Breast epithelium (tissue), 3 donors: ENCODE measurements around the gene ZNF618.

Experiments used
- POLR2A ChIP-seq: fragments of 450-650 bp; IDR thresholded peaks from one replicate; pipeline ENCODE4 v1.6.1; 2016; ENCODE audit warnings: antibody characterized with exemption, mild to moderate bottlenecking, moderate library complexity
- TF ChIP-seq, protein P1 (sequence below), 3 donors: fragments of 450-650 bp; IDR thresholded peaks; one replicate each; pipeline ENCODE4 v1.5.1; 2016 to 2017; ENCODE audit warnings: antibody characterized with exemption in 3 of 3, mild to moderate bottlenecking in 3 of 3, moderate library complexity in 3 of 3

DNA sequence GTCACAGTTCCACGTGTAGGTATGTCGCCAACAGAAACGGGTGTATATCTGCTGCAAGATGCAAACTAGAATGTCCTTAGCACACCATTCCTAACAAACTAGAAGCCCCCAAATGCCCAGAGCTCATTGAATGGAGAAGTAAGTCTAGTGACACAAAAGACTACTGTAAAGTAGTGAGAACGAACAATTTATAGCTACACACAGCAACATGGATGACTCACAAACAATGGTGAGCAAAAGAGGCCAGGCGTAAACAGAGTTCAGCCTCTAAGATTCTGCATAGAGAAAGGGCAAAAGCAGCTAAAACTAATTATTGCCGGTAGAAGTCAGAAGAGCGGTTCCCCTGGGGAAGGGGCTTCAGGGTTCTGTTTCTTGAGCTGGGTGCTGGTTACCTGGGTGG is 127.2 kb downstream of the ZNF618 start:
- TF ChIP-seq, protein P1, sequence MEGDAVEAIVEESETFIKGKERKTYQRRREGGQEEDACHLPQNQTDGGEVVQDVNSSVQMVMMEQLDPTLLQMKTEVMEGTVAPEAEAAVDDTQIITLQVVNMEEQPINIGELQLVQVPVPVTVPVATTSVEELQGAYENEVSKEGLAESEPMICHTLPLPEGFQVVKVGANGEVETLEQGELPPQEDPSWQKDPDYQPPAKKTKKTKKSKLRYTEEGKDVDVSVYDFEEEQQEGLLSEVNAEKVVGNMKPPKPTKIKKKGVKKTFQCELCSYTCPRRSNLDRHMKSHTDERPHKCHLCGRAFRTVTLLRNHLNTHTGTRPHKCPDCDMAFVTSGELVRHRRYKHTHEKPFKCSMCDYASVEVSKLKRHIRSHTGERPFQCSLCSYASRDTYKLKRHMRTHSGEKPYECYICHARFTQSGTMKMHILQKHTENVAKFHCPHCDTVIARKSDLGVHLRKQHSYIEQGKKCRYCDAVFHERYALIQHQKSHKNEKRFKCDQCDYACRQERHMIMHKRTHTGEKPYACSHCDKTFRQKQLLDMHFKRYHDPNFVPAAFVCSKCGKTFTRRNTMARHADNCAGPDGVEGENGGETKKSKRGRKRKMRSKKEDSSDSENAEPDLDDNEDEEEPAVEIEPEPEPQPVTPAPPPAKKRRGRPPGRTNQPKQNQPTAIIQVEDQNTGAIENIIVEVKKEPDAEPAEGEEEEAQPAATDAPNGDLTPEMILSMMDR (IDR thresholded peaks at IDR 0.05): no peak
- TF ChIP-seq POLR2A: no peak
